ENCODE results near the gene AFF1.
"Not testable (repeated sequence)": the region's sequence is repeated elsewhere in the genome, so short reads cannot be mapped to it uniquely, and the experiment has no call there.

Gene AFF1

GRCh38 chr4:87056881-87057280 is 122.1 kb downstream of the AFF1 start:
- no peak for DNase-seq (ENCODE audit: low read depth in 2 of 2)

GRCh38 chr4:87057835-87058355 is 123.1 kb downstream of the AFF1 start:
- DNase-seq (ENCODE audit: low read depth in 2 of 2), result no peak

- peak; percentile 27 to 58 for DNase-seq (ENCODE audit: low read depth in 2 of 2)
Observed at GRCh38 chr4:87058356-87059073, 123.7 kb downstream of the AFF1 start.

- no peak for DNase-seq (ENCODE audit: low read depth in 2 of 2)
Observed at GRCh38 chr4:87060957-87061356, 126.1 kb downstream of the AFF1 start.

GRCh38 chr4:87065021-87065420 is 130.2 kb downstream of the AFF1 start:
- no peak for DNase-seq (ENCODE audit: low read depth in 2 of 2)

- no peak for DNase-seq (ENCODE audit: low read depth in 2 of 2)
Observed at GRCh38 chr4:87066403-87067123, 131.8 kb downstream of the AFF1 start.

- no peak for DNase-seq (ENCODE audit: low read depth in 2 of 2)
Observed at GRCh38 chr4:87067124-87067885, 132.5 kb downstream of the AFF1 start.

GRCh38 chr4:87068583-87069021 is 133.8 kb downstream of the AFF1 start:
- no peak for DNase-seq (ENCODE audit: low read depth in 2 of 2)

- DNase-seq (ENCODE audit: low read depth in 2 of 2), result no peak
Observed at GRCh38 chr4:87069037-87069742, 134.4 kb downstream of the AFF1 start.

- DNase-seq (ENCODE audit: low read depth in 2 of 2), result no peak
Observed at GRCh38 chr4:87071401-87071800, 136.6 kb downstream of the AFF1 start.

- DNase-seq (ENCODE audit: low read depth in 2 of 2), result not testable (repeated sequence)
Observed at GRCh38 chr4:87072545-87072944, 137.7 kb downstream of the AFF1 start.

- peak; percentile 42 to 53 for DNase-seq (ENCODE audit: low read depth in 2 of 2)
Observed at GRCh38 chr4:87073199-87074120, 138.6 kb downstream of the AFF1 start.

- no peak for DNase-seq (ENCODE audit: low read depth in 2 of 2)
Observed at GRCh38 chr4:87074121-87074488, 139.3 kb downstream of the AFF1 start.

- no peak for DNase-seq (ENCODE audit: low read depth in 2 of 2)
Observed at GRCh38 chr4:87075876-87076275, 141.1 kb downstream of the AFF1 start.

GRCh38 chr4:87076690-87077358 is 142.0 kb downstream of the AFF1 start:
- no peak for DNase-seq (ENCODE audit: low read depth in 2 of 2)

- DNase-seq (ENCODE audit: low read depth in 2 of 2), result no peak
Observed at GRCh38 chr4:87077914-87078585, 143.2 kb downstream of the AFF1 start.

- no peak for DNase-seq (ENCODE audit: low read depth in 2 of 2)
Observed at GRCh38 chr4:87078987-87079486, 144.2 kb downstream of the AFF1 start.

GRCh38 chr4:87079967-87080366 is 145.2 kb downstream of the AFF1 start:
- no peak for DNase-seq (ENCODE audit: low read depth in 2 of 2)

- no peak for DNase-seq (ENCODE audit: low read depth in 2 of 2)
Observed at GRCh38 chr4:87080462-87080861, 145.7 kb downstream of the AFF1 start.

Measured in stimulated activated CD8-positive, alpha-beta memory T cell treated with anti-CD3 and anti-CD28 coated beads, Interleukin-15, amount 100 ng/mL, for 48 hours (primary cell).